Fibroblast of villous mesenchyme (primary cell): ENCODE results near the gene MEAK7. TPM values are rescaled to one million over a fixed set of nuclear protein-coding genes. Genes with fewer than 3 reads are reported as not detected.

Experiments used
- DNase-seq: peaks from one replicate; pipeline ENCODE4 v3.0.0-alpha.2; 2010; ENCODE audit warnings: low read depth
- H3K4me3 ChIP-seq: 2 replicates; pipeline ENCODE4 v1.5.1; 2011; ENCODE audit warnings: low read depth, mild to moderate bottlenecking, low read length
- total RNA-seq: library from RNA; depleted of rRNA; stranded (reverse); fragments of >200 nt; gene quantifications from 2 replicates; pipeline ENCODE4 v1.2.3, GENCODE V29; 2012
- TF ChIP-seq, protein P1 (sequence below): IDR thresholded peaks from 2 replicates; pipeline ENCODE4 v1.5.1; 2012; ENCODE audit warnings: low read depth, mild to moderate bottlenecking, low read length; ENCODE audit not compliant: insufficient read depth

The MEAK7 gene
- total RNA-seq, 1 donor: 27.2 TPM

DNA sequence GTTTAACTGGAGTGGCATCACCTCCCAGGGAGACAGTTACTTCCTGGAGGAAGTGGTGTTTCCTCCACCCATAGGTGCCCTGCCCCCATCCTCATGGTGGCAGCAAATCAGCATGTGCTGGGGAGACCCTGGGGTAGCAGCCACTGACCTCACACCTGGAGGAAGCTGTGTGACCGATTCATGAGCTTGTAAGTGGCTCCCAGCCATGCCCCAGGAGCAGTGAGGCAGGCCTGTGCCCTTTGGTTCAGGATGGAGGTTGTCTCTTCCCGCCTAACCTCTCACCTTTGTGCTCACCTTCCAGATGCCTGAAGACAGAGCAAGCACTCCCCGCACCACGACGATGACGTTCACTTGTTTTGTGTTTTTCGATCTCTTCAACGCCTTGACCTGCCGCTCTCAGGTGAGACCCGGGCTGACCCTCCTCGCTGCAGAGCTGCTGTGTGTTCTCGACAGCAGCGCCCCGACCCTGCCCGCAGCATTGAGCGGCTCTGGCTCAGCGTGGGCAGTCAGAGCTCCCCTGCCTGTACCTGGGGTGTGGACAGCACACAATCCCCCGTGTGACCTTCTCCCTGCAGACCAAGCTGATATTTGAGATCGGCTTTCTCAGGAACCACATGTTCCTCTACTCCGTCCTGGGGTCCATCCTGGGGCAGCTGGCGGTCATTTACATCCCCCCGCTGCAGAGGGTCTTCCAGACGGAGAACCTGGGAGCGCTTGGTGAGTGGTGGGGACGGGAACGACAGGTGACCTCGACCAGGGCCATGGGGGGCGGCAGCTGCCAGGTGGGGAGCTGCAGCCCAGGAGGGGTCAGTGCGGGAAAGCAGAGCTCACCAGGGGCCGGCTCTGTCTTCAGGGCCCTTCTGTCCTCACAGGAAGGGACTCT, 42.8 kb downstream of the MEAK7 start:
- no peak for DNase-seq
- H3K4me3 ChIP-seq: no peak overlapping the region
- TF ChIP-seq, protein P1, sequence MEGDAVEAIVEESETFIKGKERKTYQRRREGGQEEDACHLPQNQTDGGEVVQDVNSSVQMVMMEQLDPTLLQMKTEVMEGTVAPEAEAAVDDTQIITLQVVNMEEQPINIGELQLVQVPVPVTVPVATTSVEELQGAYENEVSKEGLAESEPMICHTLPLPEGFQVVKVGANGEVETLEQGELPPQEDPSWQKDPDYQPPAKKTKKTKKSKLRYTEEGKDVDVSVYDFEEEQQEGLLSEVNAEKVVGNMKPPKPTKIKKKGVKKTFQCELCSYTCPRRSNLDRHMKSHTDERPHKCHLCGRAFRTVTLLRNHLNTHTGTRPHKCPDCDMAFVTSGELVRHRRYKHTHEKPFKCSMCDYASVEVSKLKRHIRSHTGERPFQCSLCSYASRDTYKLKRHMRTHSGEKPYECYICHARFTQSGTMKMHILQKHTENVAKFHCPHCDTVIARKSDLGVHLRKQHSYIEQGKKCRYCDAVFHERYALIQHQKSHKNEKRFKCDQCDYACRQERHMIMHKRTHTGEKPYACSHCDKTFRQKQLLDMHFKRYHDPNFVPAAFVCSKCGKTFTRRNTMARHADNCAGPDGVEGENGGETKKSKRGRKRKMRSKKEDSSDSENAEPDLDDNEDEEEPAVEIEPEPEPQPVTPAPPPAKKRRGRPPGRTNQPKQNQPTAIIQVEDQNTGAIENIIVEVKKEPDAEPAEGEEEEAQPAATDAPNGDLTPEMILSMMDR: no peak

DNA sequence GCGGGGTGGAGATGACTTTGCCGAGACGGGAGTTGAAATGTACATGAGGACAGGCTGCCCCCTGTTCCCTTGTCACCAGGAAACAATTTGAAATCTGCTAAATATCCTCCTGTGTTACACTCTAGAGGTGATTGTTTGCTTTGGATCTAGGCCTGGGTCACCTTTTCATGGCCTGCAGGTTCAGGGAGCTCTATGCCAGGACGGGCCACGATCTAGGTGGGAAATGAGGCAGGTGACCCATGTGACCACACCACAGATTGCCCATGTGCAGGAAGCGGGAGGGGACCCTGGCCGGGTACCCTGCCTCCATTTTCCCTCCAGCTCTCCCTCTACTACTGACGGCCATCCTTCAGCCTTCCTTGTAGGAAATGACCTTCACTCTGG, 43.4 kb downstream of the MEAK7 start:
- DNase-seq: no peak
- TF ChIP-seq, protein P1: no peak
- no peak overlapping the region for H3K4me3 ChIP-seq

DNA sequence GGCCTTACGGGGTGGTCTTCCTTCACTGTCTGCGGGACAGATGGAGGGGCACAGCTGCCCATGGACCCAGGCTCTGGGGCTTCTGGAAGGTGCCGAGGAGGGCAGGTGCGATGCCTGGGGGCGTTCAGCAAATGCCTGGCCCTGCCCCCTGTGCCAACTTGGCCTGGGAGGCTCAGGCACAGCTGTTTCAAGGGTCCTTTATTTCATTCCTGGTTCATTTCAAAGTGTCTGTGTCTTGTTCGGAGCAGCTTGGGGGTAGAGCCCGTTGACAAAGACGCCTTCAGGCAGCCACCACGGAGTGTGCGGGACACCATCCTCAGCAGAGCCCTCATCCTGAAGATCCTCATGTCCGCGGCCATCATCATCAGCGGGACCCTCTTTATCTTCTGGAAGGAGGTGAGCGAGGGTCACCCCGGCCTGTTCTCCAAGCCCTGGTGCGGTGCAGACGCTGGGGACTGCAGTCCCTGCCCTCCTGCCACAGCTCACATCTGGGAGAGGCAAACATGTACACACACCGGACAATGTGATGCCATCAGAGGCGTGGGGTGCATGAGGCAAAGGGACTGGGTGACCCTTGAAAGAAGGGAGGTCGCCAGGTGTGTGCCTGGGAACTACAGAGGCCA, 43.9 kb downstream of the MEAK7 start:
- DNase-seq: no peak
- TF ChIP-seq, protein P1: no peak
- no peak overlapping the region for H3K4me3 ChIP-seq

DNA sequence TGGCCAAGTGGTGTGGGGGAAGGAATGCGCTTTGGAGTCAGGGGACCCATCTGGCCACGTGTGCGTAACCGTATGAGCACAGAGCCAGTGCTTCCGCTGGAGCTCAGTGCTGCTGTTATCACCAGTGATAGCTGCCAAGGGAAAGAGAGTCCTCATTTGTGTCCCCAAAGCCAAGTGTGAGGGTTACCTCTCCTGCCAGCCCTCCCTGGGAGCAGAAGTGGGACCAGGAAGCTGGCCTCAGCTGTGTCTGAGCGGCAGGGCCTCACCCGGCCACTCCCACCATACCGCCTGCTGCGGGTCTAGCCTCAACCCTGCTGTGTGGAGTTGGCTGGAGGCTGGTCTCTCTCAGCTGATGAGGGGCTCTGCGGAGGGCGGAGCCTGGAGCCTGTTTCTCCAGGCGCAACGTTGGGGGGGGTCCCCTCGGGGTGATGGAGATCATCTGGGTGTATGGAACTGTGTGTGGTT, 44.5 kb downstream of the MEAK7 start:
- no peak overlapping the region for H3K4me3 ChIP-seq
- DNase-seq: no peak
- TF ChIP-seq, protein P1: no peak

DNA sequence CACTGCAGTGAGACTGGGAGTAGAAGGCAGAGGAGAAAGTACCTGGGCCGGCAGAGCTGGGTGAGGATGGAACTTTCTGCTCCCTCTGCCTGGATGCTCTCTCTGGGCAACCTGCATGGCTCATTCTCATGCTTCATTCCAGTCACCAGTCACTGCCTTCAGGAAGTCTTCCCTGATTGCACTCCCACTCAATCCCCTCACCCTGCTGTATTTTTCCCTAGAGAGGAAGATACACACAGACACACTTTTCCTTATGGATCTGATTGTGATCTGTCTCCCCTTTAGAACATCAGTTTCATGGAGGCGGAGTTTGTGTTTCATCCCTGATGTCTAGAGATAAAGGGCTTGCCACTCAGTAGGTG, 44.9 kb downstream of the MEAK7 start:
- TF ChIP-seq, protein P1: no peak
- no peak overlapping the region for H3K4me3 ChIP-seq
- no peak for DNase-seq

DNA sequence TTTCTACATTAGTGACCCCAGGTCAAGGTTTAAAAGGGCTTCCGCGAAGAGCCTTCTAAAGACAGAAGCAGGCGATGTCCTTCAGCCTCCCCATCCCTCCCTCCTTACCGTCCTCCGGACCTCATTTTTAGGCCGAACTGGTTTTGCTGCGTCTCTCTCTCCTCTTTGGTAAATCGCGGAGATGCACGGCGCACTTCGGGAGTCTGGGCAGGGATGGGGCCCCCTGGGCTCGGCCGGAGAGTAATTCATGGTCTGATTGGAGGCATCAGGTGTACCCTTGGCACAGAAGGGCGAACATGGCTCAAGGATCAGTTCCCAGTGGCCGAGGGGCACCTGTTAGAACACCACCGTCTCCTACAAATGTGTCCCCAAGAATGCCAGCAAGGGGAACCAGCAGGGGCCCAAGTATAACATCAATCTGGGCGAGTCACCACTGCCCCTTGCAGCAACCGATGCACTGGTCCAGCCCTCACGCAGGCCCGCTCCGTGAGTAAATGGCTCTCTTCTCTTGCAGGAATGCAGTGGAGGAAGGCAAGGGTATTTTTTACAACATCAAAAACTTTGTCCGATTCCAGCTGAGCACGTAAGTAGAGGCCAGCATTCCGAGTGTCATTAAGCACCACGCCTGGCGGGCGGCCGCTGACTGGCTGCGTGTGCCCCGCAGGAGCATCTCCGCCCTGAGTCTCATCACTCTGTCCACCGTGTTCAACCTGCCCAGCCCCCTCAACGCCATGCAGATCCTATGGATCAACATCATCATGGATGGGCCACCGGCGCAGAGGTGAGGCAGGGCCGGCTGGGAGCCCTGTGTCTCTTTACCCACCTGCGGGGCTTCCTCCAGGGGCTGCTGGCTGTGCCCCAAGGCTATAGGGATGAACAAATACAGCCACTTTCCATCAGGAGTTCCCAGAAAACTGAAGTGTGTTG, 45.6 kb downstream of the MEAK7 start:
- no peak for DNase-seq
- TF ChIP-seq, protein P1: no peak
- H3K4me3 ChIP-seq: no peak overlapping the region
